Activated naive CD4-positive, alpha-beta T cell treated with anti-CD3 and anti-CD28 coated beads, Interleukin-2, amount 50 U/mL, for 72 hours (primary cell): ENCODE data around the gene HIPK2. TPM values are rescaled to one million over a fixed set of nuclear protein-coding genes. Genes with fewer than 3 reads are reported as not detected.
A peak's percentile ranks its signal among the peaks of the same experiment; 100 is the strongest.
"Not testable (repeated sequence)": the region's sequence is repeated elsewhere in the genome, so short reads cannot be mapped to it uniquely, and the experiment has no call there.

Experiments used
- ATAC-seq, 2 donors: fragments of 150-1000 bp; cut with Tn5 transposase; 2 replicates each; pipeline ENCODE4 v1.10.0; 2021; ENCODE audit warnings: mild to moderate bottlenecking in 2 of 2, moderate library complexity in 2 of 2
- DNase-seq, 2 donors: peaks; one replicate each; pipeline ENCODE4 v3.0.0; 2021 to 2022; ENCODE audit warnings: low spot score in 2 of 2
- H3K27ac Mint-ChIP-seq, 2 donors: one replicate each; pipeline ENCODE4 v1.8.0; 2022; ENCODE audit warnings: mild to moderate bottlenecking in 2 of 2, mixed read lengths in 2 of 2
- H3K36me3 Mint-ChIP-seq, 2 donors: one replicate each; pipeline ENCODE4 v1.8.0; 2022; ENCODE audit warnings: mixed read lengths in 2 of 2
- H3K9me3 Mint-ChIP-seq, 2 donors: one replicate each; pipeline ENCODE4 v1.8.0; 2022; ENCODE audit warnings: mixed read lengths in 2 of 2
- total RNA-seq, 2 donors: library from RNA; stranded (reverse); gene quantifications; one replicate each; pipeline ENCODE4 v1.2.3, GENCODE V29; 2022

The HIPK2 gene
- total RNA-seq, 2 donors from 2014 or later: 12.8 to 20.9 TPM

GRCh38 chr7:139682136-139683013, 95.4 kb downstream of the HIPK2 start:
- Mint-ChIP-seq H3K27ac (peak overlapping the region; percentile 67 to 96), H3K36me3 (peaks cover 20 to 43% of the 10 kb centered on the region in 2 donors), H3K9me3 (peaks cover 10 to 16% of the 10 kb centered on the region in 2 donors)
- peak; percentile 53 to 86 for DNase-seq
- ATAC-seq: peak; percentile 77 to 80

- Mint-ChIP-seq H3K27ac (peak overlapping the region; percentile 67 to 96), H3K9me3 (peaks cover 9 to 15% of the 10 kb centered on the region in 2 donors), H3K36me3 (peaks cover 18 to 39% of the 10 kb centered on the region in 2 donors)
- ATAC-seq: no peak
- DNase-seq: no peak
Observed at GRCh38 chr7:139681812-139682135, 96.0 kb downstream of the HIPK2 start.

DNA sequence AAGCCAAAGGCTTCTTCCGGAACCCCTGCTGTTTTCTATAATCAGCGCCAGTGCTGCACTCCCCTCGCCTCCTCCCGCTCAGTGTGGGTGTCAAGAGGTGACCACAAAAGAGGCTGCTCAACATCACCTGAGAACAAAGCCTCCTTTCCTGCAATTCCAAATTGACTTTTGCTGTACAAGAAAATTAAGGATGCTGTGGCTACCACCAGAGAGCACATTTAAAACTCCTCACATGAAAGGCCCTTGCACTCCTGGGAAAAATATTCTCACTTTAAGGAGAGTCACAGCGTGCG, 96.4 kb downstream of the HIPK2 start:
- no peak for ATAC-seq
- peaks cover 15 to 36% of the 10 kb centered on the region in 2 donors for H3K36me3 Mint-ChIP-seq
- H3K9me3 Mint-ChIP-seq: peaks cover 5 to 11% of the 10 kb centered on the region in 2 donors
- H3K27ac Mint-ChIP-seq: peak overlapping the region; percentile 67 to 96
- DNase-seq: no peak

- Mint-ChIP-seq H3K9me3 (peaks cover 2 to 8% of the 10 kb centered on the region in 2 donors), H3K27ac (peak overlapping the region; percentile 84 to 96), H3K36me3 (peaks cover 9 to 30% of the 10 kb centered on the region in 2 donors)
- ATAC-seq (peak; percentile 69 to 82), DNase-seq (peak; percentile 77 to 92)
Observed at GRCh38 chr7:139680676-139681462, 96.9 kb downstream of the HIPK2 start.

GRCh38 chr7:139679731-139680594, 97.8 kb downstream of the HIPK2 start:
- peaks cover 0 to 5% of the 10 kb centered on the region in 2 donors for H3K9me3 Mint-ChIP-seq
- peaks cover 7 to 21% of the 10 kb centered on the region in 2 donors for H3K36me3 Mint-ChIP-seq
- no peak for DNase-seq
- H3K27ac Mint-ChIP-seq: peak overlapping the region; percentile 88 to 96
- no peak for ATAC-seq

DNA sequence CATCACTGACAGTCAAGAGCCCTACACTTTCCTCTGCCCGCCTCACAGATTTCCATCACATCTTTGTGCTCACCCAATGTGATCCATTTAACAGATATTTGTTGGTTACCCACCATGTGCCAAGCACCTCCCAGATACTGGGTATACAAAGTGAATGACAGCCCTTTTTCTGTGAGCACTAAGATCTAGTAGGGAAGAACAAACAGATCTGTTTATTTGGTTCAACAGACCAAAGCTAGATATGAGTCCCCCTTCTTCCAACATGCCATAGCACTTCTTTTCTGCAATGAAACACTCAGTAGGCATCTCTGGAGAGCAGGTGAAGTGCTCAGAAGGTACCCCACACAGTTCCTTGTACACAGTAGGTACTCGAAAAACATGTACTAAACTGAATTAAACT, 101.4 kb downstream of the HIPK2 start:
- no peak overlapping the region for H3K27ac Mint-ChIP-seq

GRCh38 chr7:139675127-139676125, 102.4 kb downstream of the HIPK2 start:
- H3K27ac Mint-ChIP-seq: no peak overlapping the region
- ATAC-seq (no peak), DNase-seq (no peak)
- H3K9me3 Mint-ChIP-seq: no peaks in the 10 kb centered on the region
- peaks cover 9 to 10% of the 10 kb centered on the region in 2 donors for H3K36me3 Mint-ChIP-seq

More for the DNA sequence above, 101.4 kb downstream of the HIPK2 start:
- DNase-seq (no peak), ATAC-seq (no peak)
- H3K36me3 Mint-ChIP-seq: peaks cover 9 to 10% of the 10 kb centered on the region in 2 donors
- no peaks in the 10 kb centered on the region for H3K9me3 Mint-ChIP-seq

GRCh38 chr7:139674752-139675126, 103.1 kb downstream of the HIPK2 start:
- Mint-ChIP-seq H3K27ac (no peak overlapping the region), H3K9me3 (no peaks in the 10 kb centered on the region), H3K36me3 (peaks cover 6 to 9% of the 10 kb centered on the region in 2 donors)
- no peak for ATAC-seq
- DNase-seq: no peak

DNA sequence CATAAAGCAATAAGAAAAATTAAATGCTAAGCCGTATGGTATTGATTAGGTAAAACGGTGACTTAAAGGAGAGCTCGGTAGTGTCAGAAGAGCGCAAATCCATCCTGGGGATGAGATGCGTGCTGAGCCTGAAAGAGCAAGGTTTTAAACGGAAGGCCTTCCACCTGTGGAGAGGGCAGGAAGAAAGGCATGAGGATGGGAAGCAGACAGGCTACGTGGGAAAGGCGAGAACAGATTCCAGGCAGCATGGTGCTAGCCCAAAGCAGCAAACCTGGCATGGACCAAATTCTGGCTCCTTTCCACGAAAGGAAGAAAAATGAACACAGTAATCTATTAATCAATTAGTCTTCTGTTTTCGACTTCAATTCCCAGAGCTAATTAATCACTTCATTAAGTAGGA, 103.5 kb downstream of the HIPK2 start:
- ATAC-seq (no peak), DNase-seq (no peak)
- Mint-ChIP-seq H3K36me3 (peaks cover 6% of the 10 kb centered on the region in 2 donors), H3K9me3 (no peaks in the 10 kb centered on the region), H3K27ac (no peak overlapping the region)

DNA sequence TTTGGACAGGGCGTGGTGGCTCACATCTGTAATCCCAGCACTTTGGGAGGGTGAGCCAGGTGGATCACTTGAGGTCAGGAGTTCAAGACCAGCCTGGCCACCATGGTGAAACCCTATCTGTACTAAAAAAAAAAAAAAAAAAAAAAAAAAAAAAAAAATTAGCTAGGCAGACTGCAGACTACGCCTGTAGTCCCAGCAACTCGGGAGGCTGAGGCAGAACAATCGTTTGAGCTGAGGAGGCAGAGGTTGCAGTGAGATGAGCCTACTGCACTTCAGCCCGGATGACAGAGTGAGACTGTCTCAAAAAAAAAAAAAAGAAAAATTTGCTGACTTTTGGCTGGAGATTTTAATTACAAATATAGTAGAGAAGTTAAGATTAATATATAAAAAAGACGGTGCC, 104.0 kb downstream of the HIPK2 start:
- H3K9me3 Mint-ChIP-seq: no peaks in the 10 kb centered on the region
- no peak for ATAC-seq
- DNase-seq: no peak
- H3K36me3 Mint-ChIP-seq: peaks cover 6% of the 10 kb centered on the region in 2 donors
- peak overlapping the region; percentile 60 to 94 for H3K27ac Mint-ChIP-seq

- Mint-ChIP-seq H3K9me3 (no peaks in the 10 kb centered on the region), H3K36me3 (peaks cover 5 to 6% of the 10 kb centered on the region in 2 donors), H3K27ac (peak overlapping the region; percentile 94 to 95)
- ATAC-seq (peak; percentile 84 to 93), DNase-seq (peak in 1 of 2 donors; percentile 72)
Observed at GRCh38 chr7:139673230-139673629, 104.6 kb downstream of the HIPK2 start.

DNA sequence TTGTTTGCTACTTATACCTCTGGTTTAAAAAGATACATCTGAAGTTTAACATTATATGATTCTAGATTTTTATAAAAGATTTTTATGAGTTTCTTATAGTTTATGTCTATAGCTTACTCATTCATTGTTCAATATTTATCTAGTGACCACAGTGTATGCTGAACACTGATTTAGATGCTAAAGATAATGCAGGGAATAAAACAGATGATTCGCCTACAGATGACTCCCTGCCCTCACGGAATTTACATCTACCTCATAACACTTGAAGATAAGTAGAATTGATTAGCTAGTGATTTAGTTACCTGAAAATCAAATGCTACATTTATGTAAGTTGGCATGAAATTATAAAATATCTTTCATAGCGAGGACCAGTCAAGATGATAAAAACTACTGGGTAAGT, 105.8 kb downstream of the HIPK2 start:
- Mint-ChIP-seq H3K27ac (no peak overlapping the region), H3K36me3 (peaks cover 5 to 6% of the 10 kb centered on the region in 2 donors), H3K9me3 (no peaks in the 10 kb centered on the region)
- ATAC-seq (no peak), DNase-seq (no peak)

DNA sequence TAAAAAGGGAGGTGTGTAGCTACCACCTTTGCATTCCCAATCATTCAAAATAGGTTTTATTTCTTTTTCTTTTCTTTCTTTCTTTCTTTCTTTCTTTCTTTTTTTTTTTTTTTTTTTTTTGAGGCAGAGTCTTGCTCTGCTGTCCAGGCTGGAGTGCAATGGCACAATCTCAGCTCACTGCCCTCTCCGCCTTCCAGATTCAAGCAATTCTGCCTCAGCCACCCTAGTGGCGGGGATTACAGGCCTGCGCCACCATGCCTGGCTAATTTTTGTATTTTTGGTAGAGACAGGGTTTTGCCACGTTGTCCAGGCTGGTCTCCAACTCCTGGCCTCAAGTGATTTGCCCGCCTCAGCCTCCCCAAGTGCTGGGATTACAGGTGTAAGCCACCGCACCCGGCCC, 107.1 kb downstream of the HIPK2 start:
- DNase-seq, ATAC-seq, H3K9me3 Mint-ChIP-seq, H3K36me3 Mint-ChIP-seq: not testable (repeated sequence)
- peak overlapping the region in 1 of 2 donors; percentile 14 for H3K27ac Mint-ChIP-seq

GRCh38 chr7:139669106-139670061, 108.4 kb downstream of the HIPK2 start:
- peak overlapping the region; percentile 79 to 81 for H3K27ac Mint-ChIP-seq
- peaks cover 0 to 8% of the 10 kb centered on the region in 2 donors for H3K9me3 Mint-ChIP-seq
- H3K36me3 Mint-ChIP-seq: peaks cover 0 to 5% of the 10 kb centered on the region in 2 donors
- peak in 1 of 2 donors; percentile 43 for ATAC-seq
- DNase-seq: no peak
